Epithelial cell of esophagus (primary cell): Measurements from ENCODE around the gene LPP.
A peak's percentile ranks its signal among the peaks of the same experiment; 100 is the strongest.

ENCODE experiments used
- DNase-seq: peaks from one replicate; pipeline ENCODE4 v3.0.0; 2010; ENCODE audit warnings: low read depth
- H3K4me3 ChIP-seq: 2 replicates; pipeline ENCODE4 v1.5.1; 2011; ENCODE audit warnings: mild to moderate bottlenecking, low read length, control low read depth
- TF ChIP-seq, protein P1 (sequence below): IDR thresholded peaks from 2 replicates; pipeline ENCODE4 v1.5.1; 2011; ENCODE audit warnings: low read depth, mild to moderate bottlenecking, low read length, control low read depth, inconsistent platforms; ENCODE audit not compliant: insufficient read depth; ENCODE audit errors: missing control alignments

The LPP gene

DNA sequence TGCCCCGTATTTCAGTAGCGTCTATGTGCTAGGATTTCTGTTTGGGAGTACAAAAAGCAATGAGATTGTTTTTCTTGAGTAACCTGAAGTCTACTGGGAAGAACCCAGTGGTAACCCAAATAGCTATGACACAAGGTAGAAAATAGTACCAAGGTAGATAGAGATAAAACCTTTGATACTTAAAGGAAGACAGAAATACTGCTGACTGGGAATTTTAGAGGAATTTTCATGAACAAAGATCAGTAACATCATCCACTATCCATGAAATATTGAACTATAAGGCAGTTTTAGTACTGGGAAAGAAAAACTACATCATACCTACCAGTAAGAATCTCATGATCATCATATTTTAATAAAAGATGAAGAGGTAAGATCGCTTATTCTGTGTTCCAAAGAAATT lies 489.8 kb downstream of the LPP start:
- TF ChIP-seq, protein P1, sequence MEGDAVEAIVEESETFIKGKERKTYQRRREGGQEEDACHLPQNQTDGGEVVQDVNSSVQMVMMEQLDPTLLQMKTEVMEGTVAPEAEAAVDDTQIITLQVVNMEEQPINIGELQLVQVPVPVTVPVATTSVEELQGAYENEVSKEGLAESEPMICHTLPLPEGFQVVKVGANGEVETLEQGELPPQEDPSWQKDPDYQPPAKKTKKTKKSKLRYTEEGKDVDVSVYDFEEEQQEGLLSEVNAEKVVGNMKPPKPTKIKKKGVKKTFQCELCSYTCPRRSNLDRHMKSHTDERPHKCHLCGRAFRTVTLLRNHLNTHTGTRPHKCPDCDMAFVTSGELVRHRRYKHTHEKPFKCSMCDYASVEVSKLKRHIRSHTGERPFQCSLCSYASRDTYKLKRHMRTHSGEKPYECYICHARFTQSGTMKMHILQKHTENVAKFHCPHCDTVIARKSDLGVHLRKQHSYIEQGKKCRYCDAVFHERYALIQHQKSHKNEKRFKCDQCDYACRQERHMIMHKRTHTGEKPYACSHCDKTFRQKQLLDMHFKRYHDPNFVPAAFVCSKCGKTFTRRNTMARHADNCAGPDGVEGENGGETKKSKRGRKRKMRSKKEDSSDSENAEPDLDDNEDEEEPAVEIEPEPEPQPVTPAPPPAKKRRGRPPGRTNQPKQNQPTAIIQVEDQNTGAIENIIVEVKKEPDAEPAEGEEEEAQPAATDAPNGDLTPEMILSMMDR = no peak
- DNase-seq = no peak

DNA sequence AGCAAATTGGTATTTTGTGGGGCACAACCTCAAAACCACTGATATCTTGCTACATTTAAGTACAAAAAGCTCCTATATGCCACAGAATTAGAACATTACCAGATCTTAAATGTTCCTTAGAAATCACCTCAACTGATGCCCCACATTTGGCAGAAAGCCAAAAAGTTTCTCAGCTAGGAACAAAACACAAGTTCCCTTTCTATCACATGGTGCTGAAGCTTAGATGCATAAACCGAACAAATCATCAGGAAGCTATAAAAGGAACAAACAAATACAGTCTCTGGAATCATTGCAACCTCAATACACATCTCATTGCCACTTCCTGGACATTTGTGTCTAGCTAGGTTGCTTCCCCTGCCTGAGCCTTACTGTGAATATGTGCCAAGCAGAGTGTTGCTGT lies 492.6 kb downstream of the LPP start:
- no peak overlapping the region for H3K4me3 ChIP-seq
- TF ChIP-seq, protein P1 = no peak
- DNase-seq = no peak

More for the DNA sequence above, 489.8 kb downstream of the LPP start:
- H3K4me3 ChIP-seq = no peak overlapping the region

DNA sequence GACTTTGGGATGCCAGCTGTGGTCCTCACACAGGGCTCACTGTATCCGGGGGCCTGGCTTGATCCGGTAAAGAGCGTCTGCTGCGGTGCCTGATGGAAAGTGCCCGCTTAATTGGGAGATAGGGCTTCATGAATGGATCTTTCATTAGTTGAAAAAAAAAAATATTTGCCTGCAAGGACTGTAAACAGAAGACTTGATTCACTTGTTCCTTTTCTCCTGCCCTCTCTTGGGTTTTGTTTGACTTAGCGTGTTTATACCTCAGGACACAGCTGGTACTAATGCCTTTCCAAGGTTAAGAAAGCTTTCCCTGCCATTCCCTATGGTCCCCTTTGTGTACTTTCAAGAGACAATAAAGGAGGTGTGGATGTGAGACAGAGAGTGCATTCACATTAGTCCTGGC lies 493.3 kb downstream of the LPP start:
- TF ChIP-seq, protein P1 = no peak
- no peak overlapping the region for H3K4me3 ChIP-seq
- DNase-seq = no peak

DNA sequence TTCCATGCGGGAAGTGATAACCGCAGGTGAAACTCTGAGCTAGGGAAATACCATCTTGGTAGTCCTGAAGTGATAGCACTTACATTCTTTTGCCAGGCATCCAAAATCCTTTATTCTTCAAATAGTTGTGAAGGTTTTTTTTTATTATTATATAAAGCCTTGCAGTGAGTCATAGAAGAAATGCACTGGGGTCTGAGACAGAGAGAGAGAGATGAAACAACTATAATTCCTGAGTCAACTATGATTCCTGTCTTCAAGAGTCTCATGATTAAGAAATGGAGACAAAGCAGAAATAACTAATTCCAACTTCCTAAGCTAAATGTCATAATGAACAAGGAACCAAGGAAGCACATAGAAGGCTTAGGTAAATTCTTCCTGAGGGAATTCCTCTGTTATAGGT lies 495.6 kb downstream of the LPP start:
- DNase-seq = peak; percentile 17
- TF ChIP-seq, protein P1 = no peak
- H3K4me3 ChIP-seq = no peak overlapping the region

DNA sequence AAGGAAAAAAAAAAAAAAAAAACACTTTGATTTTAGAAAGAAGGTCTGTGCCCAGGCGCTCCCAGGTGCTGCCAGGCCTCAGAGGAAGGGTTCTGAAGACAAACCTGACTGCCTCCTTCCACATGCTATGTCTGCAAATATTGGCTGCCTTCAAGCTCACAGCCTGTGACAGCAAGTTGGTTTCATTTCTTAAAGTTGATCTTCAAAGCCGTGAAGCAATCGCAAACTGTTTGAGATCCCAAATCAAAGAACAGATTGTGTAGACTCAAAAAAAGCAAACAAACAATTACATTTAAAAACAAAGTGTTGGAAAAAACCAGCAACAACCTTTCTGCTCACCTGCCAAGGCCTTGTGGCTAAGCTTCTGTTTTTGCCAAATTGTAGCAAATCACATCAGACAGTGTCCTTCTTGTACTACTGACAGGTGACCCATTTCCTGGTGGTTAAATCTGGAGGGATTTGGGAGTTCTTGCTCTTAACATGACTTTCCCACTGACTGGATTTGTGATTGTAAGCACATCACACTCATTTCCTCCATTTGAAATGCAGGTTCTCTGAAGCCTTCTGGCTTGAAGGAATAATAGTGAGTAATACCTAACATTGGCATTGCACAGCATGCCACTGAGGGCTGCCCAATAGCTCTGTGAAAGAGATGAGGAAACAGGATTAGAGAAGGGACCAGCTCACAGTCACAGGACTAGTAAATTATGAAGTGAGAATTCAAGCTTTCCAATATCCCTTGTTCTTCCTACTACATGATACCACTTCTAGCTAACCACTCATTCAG lies 502.4 kb downstream of the LPP start:
- TF ChIP-seq, protein P1 = no peak
- DNase-seq = peak; percentile 83
- H3K4me3 ChIP-seq = no peak overlapping the region

DNA sequence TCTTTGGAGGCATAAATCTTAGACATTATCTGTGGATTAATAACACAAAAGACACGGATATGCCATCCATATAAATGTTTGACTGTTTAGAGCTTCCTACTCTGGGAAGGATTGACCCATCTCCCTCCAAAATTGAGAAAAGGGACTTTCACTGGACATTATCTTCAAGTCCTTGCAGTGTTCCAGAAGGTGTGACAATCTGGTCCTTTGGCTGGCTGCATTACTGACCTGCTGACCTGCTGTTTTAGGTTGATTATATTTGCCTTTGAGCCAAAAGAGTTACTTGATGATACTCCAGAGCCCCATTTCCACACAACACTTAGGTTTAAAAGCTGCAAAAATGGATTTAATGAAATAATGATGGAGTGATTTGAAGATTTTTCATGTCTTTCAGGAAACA lies 504.6 kb downstream of the LPP start:
- H3K4me3 ChIP-seq = no peak overlapping the region
- TF ChIP-seq, protein P1 = no peak
- no peak for DNase-seq

DNA sequence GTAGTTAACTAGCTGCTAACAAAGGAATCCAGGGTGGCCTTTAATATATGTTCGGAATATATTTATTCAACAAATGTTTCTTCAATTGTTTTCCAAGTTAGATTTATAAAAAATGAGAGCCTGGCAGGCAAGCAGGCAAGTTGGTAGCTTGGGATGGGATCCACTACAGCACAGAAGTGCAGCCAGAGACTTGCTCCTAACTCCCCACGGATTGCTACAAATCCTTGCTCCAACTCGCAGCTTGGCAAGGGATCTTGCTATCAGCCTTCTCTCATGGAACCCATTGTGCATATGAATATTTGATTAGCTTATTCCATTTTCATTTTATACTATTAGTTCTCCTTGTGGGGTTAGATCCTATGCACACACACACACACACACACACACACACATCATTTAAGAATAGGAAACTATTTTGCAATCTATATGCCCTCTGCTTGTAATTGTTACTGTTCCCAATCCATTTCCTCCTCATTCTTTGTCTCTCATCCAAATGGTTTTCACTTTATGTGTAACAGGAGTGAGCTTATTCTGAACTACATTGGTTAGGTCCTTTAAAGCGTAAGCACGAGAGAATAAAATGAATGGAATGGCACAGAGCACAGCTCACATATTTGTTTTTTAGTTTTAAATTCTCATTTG lies 505.6 kb downstream of the LPP start:
- no peak overlapping the region for H3K4me3 ChIP-seq
- TF ChIP-seq, protein P1 = no peak
- no peak for DNase-seq
